ENCODE measurements around the gene RTP5.

- TF ChIP-seq CTCF (IDR thresholded peaks at IDR 0.05 in 2 of 3, conservative IDR thresholded peaks at IDR 0.05 in 1 of 3; ENCODE audit: borderline replicate concordance in 1 of 3, insufficient read depth in 1 of 3, low read depth in 2 of 3, low read length in 2 of 3) (no peak), RAD21 (IDR thresholded peaks at IDR 0.05; ENCODE audit: low read depth) (no peak), REST (IDR thresholded peaks at IDR 0.05; ENCODE audit: low read depth) (no peak)
Measured at GRCh38 chr2:241863536-241863954, 6.0 kb upstream of the RTP5 start.

Data from HCT116 (cell line).